UCSD-AML1 (cell line): Measurements from ENCODE around the gene COL6A3.
"Not testable (repeated sequence)": the region's sequence is repeated elsewhere in the genome, so short reads cannot be mapped to it uniquely, and the experiment has no call there.

Experiments used
- DNase-seq: peaks from one replicate; lab custom pipeline; 2025; ENCODE audit not compliant: unreplicated experiment; lab: John Stamatoyannopoulos, UW

The COL6A3 gene

DNA sequence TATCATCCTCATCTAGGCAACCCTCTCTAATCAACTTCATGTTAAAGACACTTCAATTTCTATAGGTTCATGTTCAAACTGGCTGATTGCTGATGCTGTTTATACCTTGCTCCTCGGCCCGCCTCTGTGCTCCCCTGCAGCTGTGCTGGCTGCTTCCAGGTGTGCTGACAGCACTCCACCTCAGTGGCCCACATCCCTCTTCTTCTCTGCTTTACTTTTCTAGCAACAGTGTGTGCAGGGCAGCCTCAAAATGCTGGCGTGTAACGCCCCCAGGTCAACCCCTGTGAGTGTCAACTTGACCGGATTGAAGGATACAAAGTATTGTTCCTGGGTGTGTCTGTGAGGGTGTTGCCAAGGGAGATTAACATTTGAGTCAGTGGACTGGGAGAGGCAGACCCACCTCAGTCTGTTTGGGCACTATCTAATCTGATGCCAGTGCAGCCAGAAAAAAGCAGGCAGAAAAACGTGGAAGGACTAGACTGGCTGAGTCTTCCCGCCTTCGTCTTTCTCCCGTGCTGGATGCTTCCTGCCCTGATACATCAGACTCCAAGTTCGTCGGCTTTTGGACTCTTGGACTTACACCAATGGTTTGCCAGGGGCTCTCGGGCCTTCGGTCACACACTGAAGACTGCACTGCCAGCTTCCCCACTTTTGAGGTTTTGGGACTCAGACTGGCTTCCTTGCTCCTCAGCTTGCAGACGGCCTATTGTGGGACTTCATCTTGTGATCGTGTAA, 94.7 kb downstream of the COL6A3 start:
- DNase-seq, result no peak

DNA sequence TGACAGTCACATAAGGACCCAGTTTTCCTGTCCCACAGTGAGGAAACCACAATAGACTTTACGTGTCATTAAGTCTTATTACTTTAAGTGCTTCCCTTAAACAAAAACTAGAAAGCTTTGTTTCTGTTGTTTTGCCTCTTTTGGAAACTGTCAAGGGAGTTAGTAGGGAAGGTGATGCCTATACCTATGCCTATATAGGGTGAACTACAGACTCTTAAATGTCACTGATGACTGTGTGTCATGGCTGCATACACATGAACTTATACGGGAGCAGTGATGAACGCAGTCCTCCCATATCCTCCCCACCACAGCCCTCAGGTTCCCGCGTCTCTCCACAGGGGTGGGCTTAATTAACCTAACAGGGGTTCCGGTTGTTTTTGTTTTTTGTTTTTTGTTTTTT, 97.6 kb downstream of the COL6A3 start:
- no peak for DNase-seq

DNA sequence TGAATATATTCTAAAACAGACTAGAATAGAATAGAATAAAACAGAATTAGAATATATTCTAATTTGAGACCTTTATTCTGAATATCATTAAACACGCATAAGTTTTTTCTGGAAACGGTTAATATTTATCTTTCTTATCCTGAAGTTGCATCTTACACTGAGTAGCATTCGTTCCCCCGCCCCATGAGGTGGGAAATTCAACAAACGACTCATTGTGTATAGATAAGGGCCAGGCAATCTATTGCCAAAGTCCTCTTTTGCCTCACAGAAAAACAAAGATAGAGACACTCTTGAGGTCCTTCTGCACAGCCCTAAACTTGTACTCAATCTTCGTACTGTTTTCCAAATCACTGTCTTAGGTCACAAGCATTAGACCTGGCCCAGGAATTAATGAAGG, 98.1 kb downstream of the COL6A3 start:
- DNase-seq, result no peak

DNA sequence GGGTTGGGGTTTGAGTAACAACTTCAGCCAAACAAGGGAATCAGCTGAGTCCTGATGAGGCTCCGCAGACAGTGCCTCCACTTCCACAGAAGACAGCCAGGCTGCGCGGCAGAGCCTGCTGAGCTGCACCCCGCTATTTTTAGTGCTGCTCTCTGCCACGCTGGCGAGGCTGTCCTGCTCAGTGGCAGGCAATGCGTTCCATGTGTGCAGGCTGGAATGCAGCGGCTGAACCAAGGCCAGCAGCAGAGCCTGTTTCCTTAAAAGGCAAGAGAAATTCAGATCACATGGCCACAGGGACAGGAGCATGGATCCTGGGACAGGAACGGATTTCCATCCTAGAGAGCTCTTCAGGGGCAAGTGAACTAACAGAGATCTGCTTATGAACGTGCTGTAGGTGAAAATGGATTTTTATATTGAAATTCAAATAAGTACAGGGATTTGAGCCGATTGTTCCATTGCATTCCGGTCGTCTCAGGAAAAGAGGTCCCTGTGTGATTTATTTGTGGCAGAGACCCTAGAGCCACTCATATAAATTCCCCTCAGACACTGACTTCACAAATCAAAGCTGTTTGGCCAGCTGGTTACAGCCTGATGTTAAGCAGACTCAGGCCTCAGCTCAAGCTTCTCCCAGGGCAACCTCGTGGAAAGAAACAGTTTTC, 98.7 kb downstream of the COL6A3 start:
- DNase-seq, result no peak

DNA sequence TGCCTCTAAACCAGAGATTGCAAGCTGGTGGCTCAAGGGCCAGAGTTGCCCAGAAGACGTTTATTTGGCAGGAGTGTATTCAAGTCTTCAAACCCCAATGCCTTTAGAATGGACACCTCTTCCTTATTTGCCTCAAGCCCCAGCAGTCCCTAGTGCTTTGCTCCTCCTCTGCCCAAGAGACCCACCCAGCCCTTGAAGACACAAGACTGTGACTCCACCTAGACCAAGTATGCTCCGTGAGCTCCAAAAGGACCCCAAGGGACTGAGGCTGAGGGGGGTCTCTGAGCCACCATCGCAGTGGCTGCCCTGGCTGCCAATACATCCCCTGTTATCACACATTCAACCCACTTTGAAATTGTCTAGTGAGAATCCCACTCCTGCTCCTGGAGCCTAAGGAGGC, 99.3 kb downstream of the COL6A3 start:
- DNase-seq, result no peak

DNA sequence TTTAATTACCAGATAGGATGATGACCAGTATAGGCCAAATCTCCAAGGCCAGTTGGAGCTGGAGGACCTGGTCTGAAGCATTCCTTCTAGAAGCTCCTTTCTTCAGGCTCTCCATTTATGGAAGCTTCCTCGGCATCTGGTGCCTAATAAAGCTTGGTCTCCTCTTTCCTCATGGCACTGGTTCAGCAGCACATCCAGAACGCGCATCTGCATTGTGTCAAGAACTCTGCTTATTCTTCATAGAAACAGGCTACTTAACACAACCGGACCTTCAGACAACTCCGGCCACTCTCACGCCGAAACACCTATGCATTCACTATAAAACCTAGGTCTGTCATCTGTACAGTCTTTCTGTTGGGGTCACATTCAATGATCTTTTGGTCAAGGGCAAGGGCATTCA, 99.8 kb downstream of the COL6A3 start:
- no peak for DNase-seq

DNA sequence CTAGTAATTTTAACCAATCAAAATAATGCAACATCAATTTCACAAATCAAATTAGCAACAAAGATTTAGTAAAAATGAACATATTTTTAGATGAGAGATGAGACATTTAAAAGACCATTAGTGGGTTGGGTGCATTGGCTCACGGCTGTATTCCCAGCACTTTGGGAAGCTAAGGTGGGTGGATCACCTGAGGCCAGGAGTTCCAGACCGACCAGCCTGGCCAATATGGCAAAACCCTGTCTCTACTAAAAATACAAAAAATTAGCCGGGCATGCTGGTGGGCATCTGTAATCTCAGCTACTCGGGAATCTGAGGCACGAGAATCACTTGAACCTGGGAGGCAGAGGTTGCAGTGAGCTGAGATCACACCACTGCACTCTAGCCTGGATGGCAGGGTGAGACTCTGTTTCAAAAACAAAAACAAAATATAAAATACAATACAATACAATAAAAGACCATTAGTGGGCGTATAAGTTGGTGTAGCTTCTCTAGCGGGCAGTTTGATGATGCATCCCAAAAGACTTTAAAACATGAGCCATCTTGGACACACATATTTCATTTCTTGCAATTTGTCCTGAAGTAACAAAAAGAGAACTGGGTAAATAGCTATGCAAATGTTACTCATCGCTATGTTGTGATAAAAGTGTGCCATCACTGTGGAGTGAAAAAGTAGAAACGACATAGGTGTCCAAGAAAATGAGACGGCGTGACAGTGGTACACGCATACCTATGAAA, 101.8 kb downstream of the COL6A3 start:
- DNase-seq, result no peak

DNA sequence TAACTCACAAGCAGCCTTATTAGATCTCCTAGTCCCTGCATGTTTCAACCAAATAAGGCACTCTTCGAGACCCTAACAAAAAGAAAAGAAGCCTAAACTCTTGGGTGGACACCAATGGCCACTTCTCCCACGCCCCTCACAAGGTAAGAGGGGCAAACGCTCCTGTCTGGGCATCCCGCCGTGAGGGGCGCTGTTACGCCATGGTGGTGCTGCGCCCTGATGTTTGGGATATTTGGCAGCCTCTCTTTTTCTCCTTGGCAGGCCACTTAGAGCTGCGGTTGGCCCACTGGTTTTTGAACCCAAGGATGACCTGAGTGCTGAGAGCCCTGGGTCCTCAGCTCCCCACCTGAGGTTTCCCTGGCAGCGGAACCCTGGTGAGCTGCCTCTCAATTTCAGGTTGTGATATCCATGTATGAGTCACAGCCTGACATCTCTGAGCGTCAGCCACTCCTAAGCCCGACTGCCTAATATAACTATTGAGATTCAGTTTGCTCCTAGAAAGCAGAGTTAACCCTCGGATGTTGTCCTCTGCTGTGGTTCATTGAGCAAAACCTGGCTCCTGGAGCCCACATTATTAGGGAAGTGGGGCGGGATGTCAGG, 103.3 kb downstream of the COL6A3 start:
- DNase-seq, result no peak

DNA sequence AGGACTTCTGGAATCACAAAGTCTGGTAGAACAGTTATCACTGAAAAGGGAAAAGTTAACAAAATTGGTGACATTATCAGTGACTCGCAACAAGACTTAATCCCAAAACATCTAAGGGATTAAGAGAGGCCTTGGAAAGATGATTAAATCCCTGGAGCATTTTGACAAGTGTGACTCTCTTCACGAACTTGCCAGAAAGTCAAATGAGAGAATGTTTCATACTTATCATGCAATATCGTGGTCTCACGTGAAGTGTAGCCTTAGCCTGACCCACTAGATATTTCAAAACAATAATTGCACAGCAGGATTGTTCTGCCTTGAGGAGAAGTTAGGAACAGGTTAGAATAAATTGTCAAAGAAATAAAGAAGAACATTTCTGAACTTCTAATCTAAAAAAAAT, 104.5 kb downstream of the COL6A3 start:
- no peak for DNase-seq

DNA sequence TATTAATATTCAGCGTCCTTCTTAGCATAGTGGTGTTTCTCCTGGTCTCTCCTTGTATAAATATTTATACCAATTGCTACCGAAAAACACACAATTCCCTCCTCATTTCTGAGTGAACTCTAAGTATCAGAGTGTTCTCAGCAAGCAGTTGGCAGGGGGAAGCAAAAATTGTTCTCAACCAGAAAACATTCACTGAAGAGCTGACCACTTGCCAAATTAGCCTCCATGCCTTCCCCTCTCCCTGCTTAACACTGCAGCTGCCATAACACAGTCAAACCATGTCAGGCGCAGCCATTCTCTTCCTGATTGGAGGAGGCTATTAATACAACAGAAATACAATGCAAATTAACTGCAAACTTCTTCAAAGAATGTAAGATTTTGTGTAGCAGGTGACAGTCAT, 105.0 kb downstream of the COL6A3 start:
- DNase-seq, result no peak

DNA sequence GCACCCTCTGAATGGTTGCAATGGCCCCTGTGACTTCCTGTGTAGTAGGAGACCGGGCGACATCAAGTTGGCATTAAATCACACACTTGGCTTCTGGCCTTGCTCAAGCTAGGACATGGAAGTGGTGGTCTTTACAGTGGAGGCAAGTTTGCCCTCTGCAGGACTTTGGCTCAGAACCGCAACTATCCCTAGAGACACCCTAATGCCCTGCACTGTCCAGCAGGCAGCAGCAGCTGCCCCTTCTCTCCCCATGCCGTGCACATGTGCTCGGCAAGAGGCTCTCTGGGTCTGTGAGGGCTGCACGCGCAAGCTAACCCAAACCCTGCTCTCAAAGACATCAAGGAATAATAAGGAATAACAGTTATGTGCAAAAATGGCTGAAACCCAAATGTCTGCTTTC, 106.5 kb downstream of the COL6A3 start:
- no peak for DNase-seq

DNA sequence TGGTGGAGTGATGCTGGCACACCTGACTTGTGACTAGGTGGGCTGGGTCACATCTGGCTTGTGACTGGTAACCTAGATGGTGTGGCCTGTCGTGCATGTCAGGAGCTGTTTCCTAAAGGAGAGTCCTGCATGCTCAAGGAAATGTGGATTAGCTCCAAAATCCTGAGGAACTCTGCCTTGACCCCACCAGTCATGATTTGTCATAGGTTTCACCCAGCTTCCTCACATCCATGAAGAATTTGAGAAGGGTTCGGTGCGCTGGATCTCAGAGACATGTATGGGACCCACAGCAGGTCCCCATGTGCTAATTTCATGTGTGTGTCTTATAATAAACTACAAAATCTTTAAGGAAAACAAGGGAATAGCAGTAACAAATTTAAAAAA, 107.2 kb downstream of the COL6A3 start:
- DNase-seq, result no peak

DNA sequence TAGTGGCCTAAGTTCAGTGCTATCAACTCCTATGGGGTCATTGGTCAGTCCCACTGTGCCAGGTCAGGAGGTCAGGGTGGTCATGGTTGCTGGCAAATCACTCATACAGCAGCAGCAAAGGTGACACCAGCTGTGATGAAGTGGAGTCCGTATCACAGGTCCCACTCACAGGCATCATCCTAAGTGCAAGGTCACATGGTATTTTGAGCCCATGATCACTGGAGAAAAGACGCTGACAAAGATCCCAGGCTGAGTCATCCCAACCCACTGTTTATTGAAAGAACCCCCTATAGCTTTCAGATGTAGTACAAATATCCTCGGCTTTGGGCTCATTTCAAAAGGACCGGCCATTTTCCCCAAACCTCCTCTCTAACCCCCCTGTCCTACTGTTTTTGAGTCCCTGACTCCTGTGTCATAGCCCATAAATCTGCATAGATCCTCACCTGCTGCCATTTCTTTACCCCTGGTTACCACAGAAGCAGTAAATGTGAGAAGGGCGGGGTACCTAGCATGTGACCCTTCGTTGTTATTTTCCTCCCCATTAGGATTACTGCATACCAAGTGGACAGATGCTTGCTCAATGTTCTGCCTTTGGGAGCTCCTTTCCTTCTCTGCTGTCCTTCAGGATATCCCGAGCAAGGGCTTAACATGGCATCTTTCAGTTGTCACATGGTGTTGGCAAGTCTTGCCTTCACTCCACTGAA, 107.7 kb downstream of the COL6A3 start:
- no peak for DNase-seq

DNA sequence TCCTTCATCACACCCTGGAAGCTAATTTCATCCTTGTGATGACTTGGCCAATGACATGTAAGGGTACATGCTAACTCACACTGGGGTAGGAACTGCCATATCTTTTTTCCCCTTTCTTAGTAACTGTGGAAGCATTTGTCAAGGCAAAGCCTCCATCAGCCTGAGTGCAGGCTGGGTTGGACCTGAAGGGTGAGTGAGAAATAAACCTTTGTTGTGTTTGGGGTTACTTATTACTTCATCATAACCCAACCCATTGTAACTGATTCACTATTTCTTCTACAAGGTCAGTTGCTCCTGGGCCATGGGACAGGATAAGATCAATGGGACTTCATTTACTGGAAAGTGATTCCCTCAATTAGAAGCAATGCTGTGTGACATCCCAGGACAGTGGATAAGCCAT, 108.4 kb downstream of the COL6A3 start:
- DNase-seq, result no peak

DNA sequence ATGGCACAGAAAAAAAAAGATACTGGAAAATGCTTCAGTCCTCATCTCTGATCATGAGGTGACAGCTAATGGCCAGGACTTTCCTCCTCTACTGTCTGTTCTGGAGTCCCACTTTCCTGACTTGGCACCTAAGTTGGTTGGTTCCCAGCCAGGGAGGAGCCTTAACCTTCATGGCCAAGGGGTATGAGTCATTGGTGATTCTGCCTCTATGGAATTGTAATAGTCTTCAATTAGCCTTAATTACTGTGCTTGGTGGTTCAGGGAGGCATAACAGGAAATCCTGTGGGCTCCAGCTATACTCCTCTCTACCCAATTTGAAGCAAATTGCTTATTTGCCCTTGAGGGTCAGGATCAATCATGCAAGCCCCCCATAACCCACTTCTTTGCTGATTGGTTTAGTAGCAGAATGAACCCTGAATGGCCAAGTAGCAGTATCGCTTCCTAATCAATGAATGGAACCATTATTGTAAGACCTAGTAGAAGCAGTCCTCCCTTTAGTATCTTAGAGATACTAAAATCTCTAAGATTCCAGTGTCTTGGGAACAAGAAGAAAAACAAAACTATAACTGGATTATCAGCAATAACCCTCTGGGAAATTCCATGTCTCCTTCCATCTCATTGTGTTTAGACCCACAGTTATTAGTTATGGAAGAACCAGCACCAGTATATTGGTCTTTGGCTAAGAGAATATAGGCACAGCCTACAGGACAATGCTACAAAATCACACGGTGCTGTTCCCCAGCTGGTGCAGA, 109.0 kb downstream of the COL6A3 start:
- no peak for DNase-seq

DNA sequence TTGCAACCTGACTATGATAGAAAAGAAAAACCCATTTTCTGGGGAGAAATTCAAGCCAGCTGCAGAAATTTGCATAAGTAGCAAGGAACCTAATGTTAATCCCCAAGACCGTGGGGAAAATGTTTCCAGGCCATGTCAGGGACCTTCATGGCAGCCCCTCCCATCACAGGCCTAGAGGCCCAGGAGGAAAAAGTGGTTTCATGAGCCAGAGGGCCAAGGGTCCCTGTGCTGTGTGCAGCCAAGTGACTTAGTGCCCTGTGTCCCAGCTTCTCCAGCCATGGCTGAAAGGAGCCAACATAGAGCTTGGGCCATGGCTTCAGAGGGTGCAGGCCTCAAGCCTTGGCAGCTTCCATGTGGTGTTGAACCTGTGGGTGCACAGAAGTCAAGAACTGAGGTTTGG, 110.7 kb downstream of the COL6A3 start:
- DNase-seq, result not testable (repeated sequence)

DNA sequence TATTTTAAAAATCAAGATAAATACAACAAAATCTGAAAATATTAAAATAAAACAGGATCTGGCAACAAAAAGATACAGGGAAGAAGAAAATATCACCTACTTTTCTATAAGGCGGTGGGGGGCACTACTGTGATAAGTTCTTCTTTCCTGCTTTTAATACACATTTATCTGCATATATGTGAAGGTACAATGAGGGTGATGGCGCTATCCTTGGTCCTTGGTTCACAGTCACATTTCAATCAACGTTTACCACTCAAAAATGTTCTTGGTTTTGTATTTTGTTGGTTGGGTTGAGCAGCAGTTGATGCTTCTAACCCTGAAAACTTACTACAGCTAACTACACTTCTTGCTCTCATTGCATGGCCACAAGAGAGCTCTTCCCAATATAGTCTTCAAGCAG, 112.4 kb downstream of the COL6A3 start:
- no peak for DNase-seq

DNA sequence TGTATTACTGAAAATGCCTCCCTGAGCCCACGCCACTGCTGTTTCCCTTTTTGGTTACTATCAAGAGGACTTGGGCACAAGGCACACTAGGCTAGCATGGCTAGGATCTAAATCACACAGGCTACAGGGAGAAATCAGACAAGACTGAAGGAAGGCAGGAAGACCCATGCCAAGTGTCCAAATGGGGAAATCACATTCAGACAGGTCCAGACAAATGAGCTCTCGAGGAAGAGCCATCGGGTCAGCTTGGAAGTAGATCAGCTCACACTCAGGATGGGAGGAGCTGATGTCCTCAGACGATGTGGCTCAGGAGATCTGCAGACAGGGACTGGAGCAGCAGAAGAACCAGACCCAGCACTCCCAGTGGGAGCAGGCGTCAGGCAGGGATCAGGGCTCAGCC, 113.2 kb downstream of the COL6A3 start:
- DNase-seq, result no peak

DNA sequence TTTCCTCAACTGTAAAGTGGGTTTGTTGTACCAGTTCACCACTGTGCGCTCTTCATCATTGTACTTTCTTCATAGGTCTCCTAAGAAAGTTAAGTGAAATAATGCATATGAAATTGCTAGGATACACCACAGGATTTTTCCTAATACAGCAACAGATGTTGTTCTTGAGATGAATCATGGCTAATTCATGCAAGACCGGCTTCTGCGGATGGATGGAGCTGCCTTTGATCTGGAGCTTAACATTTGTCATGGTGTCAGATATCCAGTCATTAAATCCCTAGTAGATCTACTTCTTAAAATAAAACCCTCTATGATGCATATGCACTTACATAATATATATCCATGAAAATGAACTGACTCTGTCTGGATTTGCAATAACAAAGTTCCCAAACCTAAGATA, 114.1 kb downstream of the COL6A3 start:
- no peak for DNase-seq
